Measurements from ENCODE around the gene DYNLT4. TPM values are rescaled to one million over a fixed set of nuclear protein-coding genes. Genes with fewer than 3 reads are reported as not detected.
A peak's percentile ranks its signal among the peaks of the same experiment; 100 is the strongest.

The DYNLT4 gene
- total RNA-seq, 1 donor from 2014 or later: not detected

GRCh38 chr1:44759077-44759476, 48.1 kb downstream of the DYNLT4 start:
- no peaks in the 10 kb centered on the region for H3K36me3 ChIP-seq (ENCODE audit: control insufficient read depth in 3 of 3, insufficient read depth in 3 of 3, low read length in 3 of 3)
- H3K4me3 ChIP-seq (ENCODE audit: low read length in 3 of 3): no peak overlapping the region
- no peak overlapping the region for H3K9ac ChIP-seq (ENCODE audit: low read depth in 1 of 3, low read length in 3 of 3)
- H3K27me3 ChIP-seq (ENCODE audit: control insufficient read depth in 3 of 3, insufficient read depth in 3 of 3, low read length in 3 of 3): no peaks in the 10 kb centered on the region
- peaks cover 0 to 4% (median 3%) of the 10 kb centered on the region in 3 donors for H3K4me1 ChIP-seq (ENCODE audit: control insufficient read depth in 3 of 3, insufficient read depth in 3 of 3, low read length in 3 of 3)
- no peak overlapping the region for H3K27ac ChIP-seq (ENCODE audit: low read depth, low read length)
- no peaks in the 10 kb centered on the region for H3K9me3 ChIP-seq (ENCODE audit: control insufficient read depth in 3 of 3, low read length in 3 of 3)

GRCh38 chr1:44757420-44757819, 49.7 kb downstream of the DYNLT4 start:
- Histone ChIP-seq H3K27me3 (ENCODE audit: control insufficient read depth in 3 of 3, insufficient read depth in 3 of 3, low read length in 3 of 3) (no peaks in the 10 kb centered on the region), H3K9ac (ENCODE audit: low read depth in 1 of 3, low read length in 3 of 3) (no peak overlapping the region), H3K4me1 (ENCODE audit: control insufficient read depth in 3 of 3, insufficient read depth in 3 of 3, low read length in 3 of 3) (peaks cover 0 to 4% (median 3%) of the 10 kb centered on the region in 3 donors), H3K4me3 (ENCODE audit: low read length in 3 of 3) (no peak overlapping the region), H3K36me3 (ENCODE audit: control insufficient read depth in 3 of 3, insufficient read depth in 3 of 3, low read length in 3 of 3) (no peaks in the 10 kb centered on the region), H3K9me3 (ENCODE audit: control insufficient read depth in 3 of 3, low read length in 3 of 3) (no peaks in the 10 kb centered on the region), H3K27ac (ENCODE audit: low read depth, low read length) (no peak overlapping the region)

Small RNA genes within 50 kb of the gene (small RNA-seq; reads per million reads assigned to genes)
- gene AL136380.1: not detected
- gene SNORD38A: 64.6 reads per million, percentile 96 among the genes with 10 or more reads in this experiment
- not detected for gene SNORD38B
- gene SNORD46: 1,797 reads per million, percentile 99 among the genes with 10 or more reads in this experiment
- gene SNORD55: not detected

Other genes with a start within 250 kb of the DYNLT4 start
- 3.1 TPM for gene TMEM53, start 132.9 kb downstream of the DYNLT4 start, total RNA-seq
- gene ARMH1, start 132.6 kb downstream of the DYNLT4 start, total RNA-seq: 0.52 TPM
- gene RNU5D-1, start 76.2 kb downstream of the DYNLT4 start, total RNA-seq: not detected
- 4.7 TPM for gene KIF2C, start 67.5 kb downstream of the DYNLT4 start, total RNA-seq
- gene RPS8, start 31.8 kb downstream of the DYNLT4 start, total RNA-seq: 1,786 TPM
- not detected for gene BEST4, start 19.2 kb downstream of the DYNLT4 start, total RNA-seq
- 6.8 TPM for gene PLK3, start 7.0 kb downstream of the DYNLT4 start, total RNA-seq
- gene BTBD19, start 1.2 kb upstream of the DYNLT4 start, total RNA-seq: 5.7 TPM
- gene PTCH2, start 35.9 kb upstream of the DYNLT4 start, total RNA-seq: 1.6 TPM
- 34.4 TPM for gene EIF2B3, start 179.2 kb upstream of the DYNLT4 start, total RNA-seq
- gene HECTD3, start 204.0 kb upstream of the DYNLT4 start, total RNA-seq: 8.9 TPM
- gene UROD, start 204.9 kb upstream of the DYNLT4 start, total RNA-seq: 149 TPM

All from skeletal muscle tissue (tissue), 5 donors.